GM19438 (cell line): Measurements from ENCODE around the gene FADS6.
"Not testable (repeated sequence)": the region's sequence is repeated elsewhere in the genome, so short reads cannot be mapped to it uniquely, and the experiment has no call there.

Source experiments
- ATAC-seq: cut with Tn5 transposase; IDR thresholded peaks from one replicate; pipeline ENCODE4 v1.9.1; 2021; ENCODE audit warnings: low read depth; ENCODE audit not compliant: unreplicated experiment

FADS6 gene

DNA sequence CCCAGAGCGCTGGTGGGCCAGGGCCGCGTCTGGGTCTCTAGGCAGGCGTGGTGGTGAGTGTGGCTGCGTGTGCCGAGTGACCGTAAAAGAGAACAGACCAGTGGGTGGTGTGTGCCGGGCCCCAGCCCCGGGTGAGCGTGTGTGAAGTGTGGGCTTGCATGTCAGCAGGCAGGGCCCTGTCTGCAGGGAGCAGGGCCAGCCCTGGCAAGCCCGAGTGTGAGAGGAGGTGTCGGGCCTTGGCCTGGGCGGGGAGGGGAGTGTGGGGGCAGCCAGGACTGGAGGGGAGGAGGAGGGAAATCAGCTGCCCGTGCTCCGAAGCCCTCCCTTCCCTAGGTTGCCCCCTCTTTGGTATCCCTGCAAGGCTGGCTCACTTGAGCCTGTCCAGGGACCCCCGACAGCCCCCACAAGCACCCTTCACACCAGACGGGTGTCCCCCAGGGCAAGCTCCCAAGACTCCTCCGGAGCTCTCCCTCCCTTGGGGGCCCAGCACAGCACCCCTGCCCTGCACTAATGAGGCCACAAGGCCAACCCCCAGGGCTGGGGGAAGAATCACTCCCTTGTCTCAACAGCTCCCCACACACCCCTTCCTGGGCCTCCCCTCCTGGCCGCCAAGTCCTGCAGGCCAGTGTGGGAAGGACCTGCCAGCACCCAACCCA lies 27.7 kb upstream of the FADS6 start:
- no peak for ATAC-seq

GRCh38 chr17:74920642-74921025 lies 27.2 kb upstream of the FADS6 start:
- no peak for ATAC-seq

- ATAC-seq: no peak
Observed at GRCh38 chr17:74920306-74920620, 26.8 kb upstream of the FADS6 start.

DNA sequence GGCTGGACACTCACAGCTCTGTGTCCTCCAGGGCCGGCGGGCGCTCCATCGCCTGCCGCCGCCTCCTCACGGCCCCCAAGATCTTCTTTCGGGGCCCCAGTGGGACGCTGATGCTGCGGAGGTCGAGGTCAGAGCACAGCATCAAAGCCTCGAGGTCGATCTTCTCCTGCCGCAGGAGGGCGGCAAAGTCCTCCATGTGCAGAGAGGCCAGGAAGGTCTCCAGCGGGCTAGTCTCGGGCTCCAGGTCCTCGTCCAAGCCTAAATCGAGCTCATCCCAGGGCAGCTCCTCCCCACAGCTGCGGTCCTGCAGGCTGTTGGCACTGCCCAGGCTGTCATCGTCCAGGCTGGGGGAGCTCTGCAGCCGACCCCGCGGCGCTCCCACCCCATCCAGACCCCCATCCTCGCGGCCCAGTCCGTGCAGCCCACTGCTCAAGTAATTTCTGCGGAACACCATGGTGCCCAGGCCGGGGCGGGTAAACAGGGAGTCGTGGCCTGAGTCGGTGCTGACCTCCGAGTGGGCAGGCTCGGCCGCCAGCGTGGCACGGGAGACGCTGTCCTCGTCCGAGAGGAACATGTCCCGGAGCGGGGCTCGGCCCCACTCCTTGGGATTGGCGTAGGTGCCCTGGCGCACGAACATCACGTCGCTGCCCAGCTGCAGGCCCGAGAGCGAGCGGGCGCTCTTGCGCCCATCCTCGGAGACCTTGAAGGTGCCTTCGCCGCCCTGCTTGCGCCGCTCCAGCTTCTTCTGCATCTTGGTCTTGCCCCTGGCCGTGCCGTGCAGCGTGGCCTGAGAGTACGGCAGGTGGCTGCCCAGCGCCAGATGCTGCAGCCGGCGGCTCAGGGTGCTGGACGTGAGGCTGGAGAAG lies 26.2 kb upstream of the FADS6 start:
- ATAC-seq: no peak

DNA sequence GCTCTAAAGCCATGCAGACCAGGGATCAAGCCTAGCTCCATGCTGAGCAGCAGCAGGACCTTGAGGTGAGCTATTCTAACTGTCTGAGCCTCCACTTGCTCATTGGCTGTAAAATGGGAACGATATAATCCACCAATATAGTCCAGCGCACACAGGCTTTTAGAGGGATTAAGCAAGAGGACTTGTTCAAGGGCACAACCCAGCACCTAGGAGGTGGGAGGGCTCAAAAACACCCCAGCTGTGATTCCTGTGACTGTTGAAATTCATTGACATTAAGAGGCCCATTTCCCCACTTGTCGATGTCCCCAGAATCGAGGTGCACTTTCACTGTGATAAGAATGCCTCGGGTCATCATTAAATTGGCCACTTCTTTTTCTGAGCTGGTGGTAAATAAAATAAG lies 25.5 kb upstream of the FADS6 start:
- ATAC-seq: no peak

GRCh38 chr17:74917430-74917829 lies 24.0 kb upstream of the FADS6 start:
- no peak for ATAC-seq

DNA sequence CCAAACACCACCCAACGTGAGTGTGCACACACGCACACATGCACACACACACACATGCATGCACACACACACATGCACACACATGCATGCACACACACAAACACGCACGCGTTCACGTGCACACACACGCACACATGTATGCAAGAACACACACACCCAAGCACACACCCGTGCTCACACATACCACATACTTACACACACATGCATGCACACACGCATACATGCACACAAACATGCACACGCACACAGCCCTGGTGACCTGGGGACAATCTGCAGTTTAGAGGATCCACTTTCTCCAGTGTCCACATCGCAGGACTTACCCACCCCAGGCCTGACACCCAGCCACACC lies 23.4 kb upstream of the FADS6 start:
- ATAC-seq: no peak

DNA sequence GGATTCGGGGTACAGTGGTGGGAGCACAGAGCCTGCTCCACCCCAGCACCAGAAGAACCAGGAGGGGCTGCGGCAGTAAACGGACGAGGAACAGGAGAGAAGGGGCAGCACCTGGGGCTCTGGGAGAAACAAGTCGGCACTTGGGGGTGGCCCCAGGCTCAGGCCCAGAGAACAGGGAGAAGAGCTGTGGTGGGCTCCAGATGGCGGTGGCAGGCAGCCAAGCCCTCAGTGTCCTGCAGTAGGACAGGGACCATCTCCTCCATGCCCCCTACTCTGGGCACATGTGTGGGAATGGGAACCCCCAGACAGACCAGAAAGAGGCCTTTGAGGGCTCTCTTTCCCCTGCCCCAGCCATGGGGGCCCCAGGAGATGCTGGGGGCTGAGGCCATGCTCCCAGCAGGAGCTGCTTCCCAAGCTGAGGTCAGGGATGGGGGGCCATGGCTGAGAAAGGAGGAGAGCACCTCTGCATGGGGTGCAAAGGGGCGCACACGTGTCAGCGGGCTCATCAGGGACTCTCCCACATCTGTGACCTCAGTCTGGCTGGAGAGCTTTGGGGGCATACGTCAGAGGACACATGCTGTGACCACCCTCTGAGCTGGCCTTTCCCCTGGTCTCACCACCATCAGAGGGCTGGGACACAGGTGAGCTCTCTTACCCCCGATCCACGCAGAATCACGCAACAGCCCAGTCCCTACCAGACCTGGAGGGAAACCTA lies 22.9 kb upstream of the FADS6 start:
- ATAC-seq: no peak

- ATAC-seq: not testable (repeated sequence)
Observed at GRCh38 chr17:74911423-74911822, 18.0 kb upstream of the FADS6 start.

GRCh38 chr17:74909097-74909496 lies 15.7 kb upstream of the FADS6 start:
- ATAC-seq: not testable (repeated sequence)

DNA sequence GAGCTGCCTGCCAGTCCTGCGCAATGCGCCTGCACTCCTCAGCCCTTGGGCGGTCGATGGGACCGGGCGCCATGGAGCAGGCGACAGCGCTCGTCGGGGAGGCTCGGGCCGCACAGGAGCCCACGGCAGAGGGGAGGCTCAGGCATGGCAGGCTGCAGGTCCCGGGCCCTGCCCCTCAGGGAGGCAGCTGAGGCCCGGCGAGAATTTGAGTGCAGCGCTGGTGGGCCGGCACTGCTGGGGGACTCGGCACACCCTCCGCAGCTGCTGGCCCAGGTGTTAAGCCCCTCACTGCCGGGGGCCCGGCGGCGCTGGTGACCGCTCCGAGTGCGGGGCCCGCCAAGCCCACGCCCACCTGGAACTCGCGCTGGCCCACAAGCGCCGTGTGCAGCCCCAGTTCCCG lies 13.6 kb upstream of the FADS6 start:
- ATAC-seq: no peak

- not testable (repeated sequence) for ATAC-seq
Observed at GRCh38 chr17:74906214-74906793, 12.9 kb upstream of the FADS6 start.

DNA sequence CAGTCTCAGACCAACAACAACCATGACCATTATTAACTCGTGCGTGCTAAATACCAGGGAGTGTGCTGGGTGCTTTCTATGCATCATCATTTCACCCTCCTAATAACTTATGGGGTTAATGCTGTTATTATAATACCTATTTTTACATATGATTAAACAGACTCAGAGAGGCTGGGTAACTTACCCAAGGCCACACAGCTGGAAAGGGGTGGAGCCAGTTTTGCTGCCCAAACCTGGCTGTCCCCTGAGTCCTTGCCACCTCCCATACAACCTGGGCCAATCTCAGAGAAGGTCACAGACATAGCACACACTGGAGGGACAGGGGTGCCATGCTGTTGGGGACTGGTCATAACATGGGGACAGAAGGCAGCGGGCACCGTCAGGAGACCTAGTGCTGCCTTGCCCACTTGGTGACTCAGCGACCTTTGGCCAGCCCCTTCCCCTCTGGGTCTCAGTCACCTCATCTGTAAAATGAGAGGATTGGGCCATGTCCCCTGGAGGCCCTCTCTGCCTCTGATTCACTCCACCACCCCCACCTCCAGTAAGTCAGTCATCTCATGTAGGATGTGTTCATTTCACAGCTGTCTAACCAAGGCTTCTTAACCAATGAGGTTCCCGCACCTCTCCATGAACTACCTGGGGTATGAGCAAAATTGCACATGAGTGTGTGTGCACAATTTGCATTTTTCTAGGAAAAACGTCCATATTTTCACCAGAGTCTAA lies 11.4 kb upstream of the FADS6 start:
- ATAC-seq: no peak

DNA sequence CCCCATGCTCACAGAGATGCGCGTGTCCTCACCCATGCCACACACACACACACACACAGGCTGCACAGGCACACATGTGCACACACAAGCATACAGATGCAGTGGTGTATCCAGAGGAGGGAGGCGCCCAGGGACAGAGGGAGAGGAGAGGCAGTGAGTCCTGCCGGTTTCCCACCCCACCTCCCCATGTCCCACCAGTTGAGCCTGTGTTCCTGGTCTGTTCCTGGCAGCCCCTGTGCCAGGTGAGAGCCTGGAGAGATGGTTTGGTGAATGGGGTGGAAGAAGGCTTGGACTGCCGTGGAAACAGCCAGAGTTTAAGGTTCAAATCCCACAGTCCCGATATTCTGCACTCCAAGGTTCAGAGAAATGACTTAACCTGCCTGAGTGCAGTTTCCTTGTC lies 10.2 kb upstream of the FADS6 start:
- no peak for ATAC-seq

- ATAC-seq: no peak
Observed at GRCh38 chr17:74903034-74903433, 9.6 kb upstream of the FADS6 start.

DNA sequence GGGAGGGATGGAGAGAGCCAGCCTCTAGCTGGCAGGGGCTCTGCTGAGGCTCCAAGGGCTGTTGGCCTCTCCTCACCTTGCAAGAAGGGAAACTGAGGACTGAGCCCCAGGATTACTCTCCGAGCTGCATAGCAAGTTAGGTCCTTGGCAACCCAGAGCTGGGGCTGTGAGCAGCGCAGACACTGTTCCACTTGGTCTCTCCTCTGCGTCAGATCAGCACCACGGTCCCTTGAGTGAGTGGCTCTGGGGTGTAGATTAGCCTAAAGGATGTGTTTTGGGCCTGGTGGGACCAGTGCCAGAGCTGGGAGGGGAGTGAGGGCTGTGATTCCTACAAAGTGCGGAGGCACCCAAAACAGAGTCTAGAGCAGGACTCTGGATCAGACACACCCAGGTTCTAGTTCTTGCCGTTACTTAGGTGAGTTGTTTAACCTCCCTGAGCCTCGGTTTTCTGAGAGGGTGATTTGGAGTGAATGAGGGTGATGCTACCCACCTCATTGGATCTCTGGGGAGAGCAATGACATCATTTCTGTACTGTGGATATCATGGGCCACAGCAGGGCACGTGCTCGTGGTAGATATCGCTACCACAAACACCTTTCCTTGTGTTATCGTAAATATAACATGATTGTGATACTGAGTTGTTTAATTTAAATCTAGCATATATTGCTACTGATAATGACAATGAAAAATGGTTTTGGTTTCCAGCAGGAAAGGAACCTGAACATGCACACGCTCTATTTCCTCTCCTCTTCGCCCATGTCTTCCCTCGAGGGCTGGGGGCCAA lies 8.1 kb upstream of the FADS6 start:
- ATAC-seq: no peak

DNA sequence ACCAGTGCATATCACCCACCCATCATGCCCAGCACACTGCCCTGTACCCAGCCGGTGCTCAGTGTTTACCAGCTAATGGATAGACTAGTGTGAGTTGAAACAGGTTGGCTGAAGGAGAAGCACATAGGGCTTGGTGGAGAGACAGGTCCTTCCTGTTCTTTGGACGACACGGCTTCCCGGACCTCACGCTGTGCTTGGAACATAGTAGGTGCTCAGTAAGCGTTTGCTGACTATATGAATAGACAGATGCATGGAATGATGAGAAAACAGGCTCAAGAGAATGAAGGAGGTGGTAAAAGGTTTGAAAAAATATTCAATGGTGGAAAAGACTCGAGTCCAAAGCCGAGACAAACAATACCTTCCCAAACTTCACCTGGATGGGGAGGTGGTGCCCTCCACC lies 6.8 kb upstream of the FADS6 start:
- ATAC-seq: no peak

DNA sequence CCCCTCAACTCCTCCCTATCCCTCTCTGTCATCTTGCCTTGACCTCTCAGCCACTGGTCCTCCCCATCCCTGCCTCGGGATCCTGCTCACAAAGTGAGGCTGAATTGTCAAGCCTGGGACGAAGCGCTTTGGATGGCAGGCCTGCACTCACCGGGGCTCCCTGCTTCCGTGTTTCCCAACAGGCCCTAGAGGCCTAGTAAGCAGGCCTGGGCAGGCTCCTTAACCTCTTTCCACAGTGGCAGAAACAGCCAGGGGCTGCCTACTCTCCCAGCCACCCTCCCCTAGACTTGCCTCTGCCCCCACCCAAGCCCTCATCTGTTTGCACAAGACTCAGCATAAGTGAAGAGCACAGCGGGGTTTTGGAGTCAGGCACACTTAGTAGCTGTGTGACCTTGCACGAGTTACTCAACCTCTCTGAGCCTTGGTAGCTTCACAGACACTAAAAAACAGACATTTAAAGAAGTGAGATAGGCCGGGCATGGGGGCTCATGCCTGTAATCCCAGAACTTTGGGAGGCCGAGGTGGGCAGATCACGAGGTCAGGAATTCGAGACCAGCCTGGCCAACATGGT lies 5.0 kb upstream of the FADS6 start:
- ATAC-seq: no peak

- no peak for ATAC-seq
Observed at GRCh38 chr17:74893936-74894671, 671 bp upstream of the FADS6 start.
